ENCODE results near the gene TUBG1. TPM values are rescaled to one million over a fixed set of nuclear protein-coding genes. Genes with fewer than 3 reads are reported as not detected.

The TUBG1 gene
- total RNA-seq (2012; rRNA removed) (38.9 and 42.5 TPM in 2 replicates), polyA plus RNA-seq (2012; rRNA removed) (93.8 and 94.5 TPM in 2 replicates), Bru-seq, nascent RNA (percentile 49 among the genes with signal in this experiment), BruChase-seq, experiment 1, labeled RNA remaining after a 6-hour chase (percentile 59 among the genes with signal in this experiment), BruChase-seq, experiment 2, labeled RNA remaining after a 2-hour chase (percentile 49 among the genes with signal in this experiment)
- polyA plus RNA-seq (2012; cell fraction: cytosol; rRNA removed) = 39.9 and 84.1 TPM in 2 replicates
- polyA plus RNA-seq (2012; cell fraction: nucleus; rRNA removed; ENCODE audit: low replicate concordance) = 47.0 and 75.2 TPM in 2 replicates
- long read RNA-seq, transcript TUBG1-201 (11 exons, 1,611 nt) = major isoform, 69 of 115 reads
- long read RNA-seq, partial matches to known transcripts = 40 of 115 reads
- long read RNA-seq, other reads (novel, unspliced or antisense) = 6 of 115 reads

- dilution Hi-C loops (cut with HindIII; ENCODE audit: low sequenced_read_pairs, unreplicated experiment) = no loop called here
- Histone ChIP-seq H4K5ac (ENCODE audit: low read depth, low read length) (peak within 1 kb of the TSS; percentile 7; the same call in 1 of the 2 replicates), H3K4me3 (ENCODE audit: insufficient read depth, low read depth, low read length) (peak within 1 kb of the TSS; percentile 75), H3K27me3 (ENCODE audit: control insufficient read depth, insufficient read depth, low read length) (no peaks in the 10 kb centered on the region), H4K8ac (ENCODE audit: low read depth in 2 of 2, low read length in 2 of 2) (peak within 1 kb of the TSS; percentile 57 to 68; a peak in 3 of 4 replicates), H3K14ac (replicated peaks; ENCODE audit: low read depth, low read length) (peak within 1 kb of the TSS; percentile 98), H4K20me1 (ENCODE audit: insufficient read depth, low read length) (peaks cover 42% of the 10 kb centered on the region), H3K9ac (ENCODE audit: low read depth, low read length) (peak within 1 kb of the TSS; percentile 88), H2BK120ac (ENCODE audit: low read depth, low read length) (no peak within 1 kb of the TSS), H2BK5ac (ENCODE audit: low read depth, low read length, poor library complexity, severe bottlenecking) (peak within 1 kb of the TSS; percentile 75), H2AK9ac (replicated peaks; ENCODE audit: low read depth, low read length, poor library complexity) (peak within 1 kb of the TSS; percentile 99), H3K4me1 (ENCODE audit: control insufficient read depth, insufficient read depth, low read length) (peaks cover 3% of the 10 kb centered on the region), H4K91ac (ENCODE audit: insufficient read depth, low read depth, low read length) (peak within 1 kb of the TSS; percentile 67), H2AFZ (replicated peaks; ENCODE audit: low read length, poor library complexity) (peak within 1 kb of the TSS; percentile 99), H3K79me1 (ENCODE audit: low read depth in 1 of 2, low read length in 2 of 2) (peaks cover 15 to 61% of the 10 kb centered on the region in 2 experiments), H3K4me2 (ENCODE audit: low read depth, low read length) (peak within 1 kb of the TSS; percentile 96), H2BK20ac (ENCODE audit: low read depth, low read length) (no peak within 1 kb of the TSS), H3K9me3 (ENCODE audit: control insufficient read depth, insufficient read depth, low read length) (no peaks in the 10 kb centered on the region), H3K36me3 (ENCODE audit: control insufficient read depth, insufficient read depth, low read length) (peaks cover 19% of the 10 kb centered on the region), H3K23ac (ENCODE audit: low read depth, low read length) (peak within 1 kb of the TSS; percentile 98), H2BK15ac (ENCODE audit: low read depth, low read length) (peak within 1 kb of the TSS; percentile 68; the same call in 1 of the 3 replicates), H3K18ac (ENCODE audit: low read depth, low read length) (peak within 1 kb of the TSS; percentile 20; the same call in 1 of the 2 replicates), H2AK5ac (ENCODE audit: low read depth, low read length) (peak within 1 kb of the TSS; percentile 85), H3K27ac (ENCODE audit: insufficient read depth, low read length) (peak within 1 kb of the TSS; percentile 83), H3K56ac (ENCODE audit: extremely low read depth, insufficient read depth, low read length) (peak within 1 kb of the TSS; percentile 55), H3K4ac (ENCODE audit: low read depth, low read length) (peak within 1 kb of the TSS; percentile 94), H3K9me1 (ENCODE audit: insufficient read depth, low read length) (peaks cover 5% of the 10 kb centered on the region)
- ATAC-seq (ENCODE audit: low read depth) = peak; percentile 93
- in situ Hi-C loops (cut with MboI; ENCODE audit: low sequenced_read_pairs) = no loop called here
- intact Hi-C loops (cut with micrococcal nuclease) = loop anchor here (2.0 to 5.0 kb wide), 3 partner anchors 32 to 70 kb away; partner anchors contain the start of genes PSMC3IP and TUBG2
- ChIA-PET POLR2A (ENCODE audit: unreplicated experiment) (interaction anchor here (1.0 kb wide), 3 partner anchors 9 to 751 kb away, joined by 3 to 4 read pairs (median 3); no protein-coding TSS in a partner anchor), CTCF (interaction anchor here (0.6 to 1.4 kb wide), 3 partner anchors 9 to 64 kb away, joined by 3 to 4 read pairs (median 3); no protein-coding TSS in a partner anchor)
- no TSS peak for BruUV-seq (replicated peaks)
- peak; percentile 99 for DNase-seq
- WGBS, 2 experiments (ENCODE audit: extremely low coverage in 2 of 2, insufficient read length in 1 of 2) = 0% methylated on average over 27 of the region's 66 CpGs; no CpG with 5 or more reads in 1 of the 2 experiments
- TF ChIP-seq ELK1 (IDR thresholded peaks at IDR 0.05; ENCODE audit: borderline replicate concordance, low read depth, low read length) (no peak), RAD21 (IDR thresholded peaks at IDR 0.05; ENCODE audit: low read length) (peak; percentile 52), MAFK (IDR thresholded peaks at IDR 0.05; ENCODE audit: low read depth, low read length) (no peak), POLR2A (IDR thresholded peaks at IDR 0.05; ENCODE audit: low read depth, low read length) (peak; percentile 78), NFE2L2 (IDR thresholded peaks at IDR 0.05; ENCODE audit: low read depth, low read length) (no peak), SMC3 (IDR thresholded peaks at IDR 0.05; ENCODE audit: low read depth, low read length) (peak; percentile 52), CEBPB (IDR thresholded peaks at IDR 0.05; ENCODE audit: low read depth, low read length) (peak; percentile 25; the same call in 1 of the 2 replicates), RFX5 (IDR thresholded peaks at IDR 0.05; ENCODE audit: low read depth, low read length) (no peak), USF2 (IDR thresholded peaks at IDR 0.05; ENCODE audit: low read depth, low read length) (no peak), BHLHE40 (IDR thresholded peaks at IDR 0.05; ENCODE audit: low read depth, low read length) (no peak), RCOR1 (IDR thresholded peaks at IDR 0.05; ENCODE audit: insufficient replicate concordance, low read length) (no peak), FOS (IDR thresholded peaks at IDR 0.05; ENCODE audit: low read depth, low read length) (no peak), MXI1 (IDR thresholded peaks at IDR 0.05; ENCODE audit: borderline replicate concordance, low read depth, low read length) (peak; percentile 50; the same call in 1 of the 2 replicates), CHD1 (IDR thresholded peaks at IDR 0.05; ENCODE audit: low read depth, low read length) (no peak), MAZ (IDR thresholded peaks at IDR 0.05; ENCODE audit: borderline replicate concordance, low read depth, low read length) (peak; percentile 97)
These were observed at the start of gene TUBG1, which contains the start of gene RETREG3 for GRCh38 chr17:42609182-42609813. Gene TUBG1 (plus strand): TSS chr17:42609683. CDS start chr17:42609738, 55 bp downstream. Gene RETREG3 (minus strand): TSS chr17:42609374. CDS start chr17:42609324, 50 bp downstream.
